Stimulated activated CD8-positive, alpha-beta memory T cell treated with anti-CD3 and anti-CD28 coated beads, Interleukin-2, amount 100 ng/mL, for 48 hours (primary cell): ENCODE measurements around the gene RSBN1L.
"Not testable (repeated sequence)": the region's sequence is repeated elsewhere in the genome, so short reads cannot be mapped to it uniquely, and the experiment has no call there.

ENCODE experiments used
- DNase-seq, 2 donors: peaks; one replicate each; pipeline ENCODE4 v3.0.0-alpha.2; 2020; ENCODE audit warnings: low read depth in 2 of 2

The RSBN1L gene

DNA sequence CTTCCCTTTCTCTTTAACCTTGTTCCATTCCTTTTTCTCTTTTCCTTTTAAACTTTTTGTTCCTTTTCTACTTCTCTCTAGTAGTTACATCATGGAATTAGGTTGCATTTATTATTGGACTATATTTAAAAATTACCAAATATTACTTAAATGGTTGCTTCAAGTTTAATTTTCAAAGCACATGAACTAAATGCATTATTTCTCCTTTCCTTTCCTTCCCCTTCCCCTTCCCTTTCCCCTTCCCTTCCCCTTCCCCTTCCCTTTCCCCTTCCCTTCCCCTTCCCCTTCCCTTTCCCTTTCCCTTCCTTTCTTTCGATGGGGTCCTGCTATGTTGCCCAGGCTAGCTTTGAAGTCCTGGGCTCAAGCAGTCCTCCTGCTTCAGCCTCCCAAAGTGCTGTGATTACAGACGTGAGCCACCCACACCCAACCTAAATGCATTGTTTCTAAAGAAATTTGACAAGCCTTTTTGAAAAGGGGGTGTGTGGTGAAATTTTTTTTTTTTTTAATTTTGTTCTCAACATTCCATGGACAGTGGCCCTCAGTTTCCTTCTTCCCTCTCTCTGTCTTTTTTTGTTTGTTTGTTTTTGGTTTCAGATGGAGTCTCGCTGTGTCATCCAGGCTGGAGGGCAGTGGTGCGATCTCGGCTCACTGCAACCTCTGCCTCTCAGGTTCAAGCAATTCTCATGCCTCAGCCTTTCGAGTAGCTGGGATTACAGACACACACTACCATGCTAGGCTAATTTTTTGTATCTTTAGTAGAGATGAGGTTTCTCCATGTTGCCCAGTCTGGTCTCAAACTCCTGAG, 70.7 kb downstream of the RSBN1L start:
- no peak for DNase-seq

- no peak for DNase-seq
These were observed 74.1 kb downstream of the RSBN1L start for GRCh38 chr7:77770316-77770715.

- DNase-seq, result no peak
These were observed 75.6 kb downstream of the RSBN1L start for GRCh38 chr7:77771901-77772300.

- no peak for DNase-seq
These were observed 82.3 kb downstream of the RSBN1L start for GRCh38 chr7:77778535-77778934.

DNA sequence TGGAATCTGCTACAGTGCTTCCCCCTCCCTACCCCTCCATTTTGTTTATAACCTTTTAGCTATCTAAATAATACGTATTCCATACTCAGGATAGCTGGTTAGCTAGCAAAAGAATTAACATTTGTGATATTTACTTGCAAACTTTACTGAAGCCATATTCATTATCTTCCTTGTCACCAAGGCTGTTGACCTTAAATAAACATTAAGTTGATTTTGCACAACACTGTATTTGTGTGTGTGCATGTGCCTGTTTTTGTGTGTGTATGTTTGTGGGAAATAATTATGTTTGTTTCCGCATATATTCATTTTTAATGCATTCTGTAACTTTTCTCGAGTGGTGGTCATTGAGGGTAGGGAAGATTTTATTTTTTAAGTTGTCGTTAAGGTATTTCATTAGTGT, 86.1 kb downstream of the RSBN1L start:
- DNase-seq, result no peak

GRCh38 chr7:77783111-77783510, 86.9 kb downstream of the RSBN1L start:
- no peak for DNase-seq

DNA sequence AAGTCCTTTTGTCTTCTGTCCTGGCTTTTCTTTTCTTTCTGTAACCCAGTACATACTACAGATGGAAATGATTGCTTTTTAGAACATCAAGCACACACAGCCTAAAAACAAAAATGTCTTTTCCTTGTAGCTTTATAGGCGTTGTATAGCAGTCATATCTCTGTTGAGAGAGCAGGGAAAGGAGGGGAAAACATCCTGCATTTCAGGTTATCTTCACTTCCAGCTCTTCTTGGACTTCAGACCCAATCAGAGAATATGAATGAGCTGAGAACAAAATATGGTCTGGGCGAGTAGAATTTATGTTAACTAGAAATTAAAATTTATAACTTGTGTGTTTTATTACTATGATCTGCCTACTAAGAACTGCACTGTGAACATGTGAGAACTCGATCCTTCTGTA, 87.3 kb downstream of the RSBN1L start:
- DNase-seq, result no peak

DNA sequence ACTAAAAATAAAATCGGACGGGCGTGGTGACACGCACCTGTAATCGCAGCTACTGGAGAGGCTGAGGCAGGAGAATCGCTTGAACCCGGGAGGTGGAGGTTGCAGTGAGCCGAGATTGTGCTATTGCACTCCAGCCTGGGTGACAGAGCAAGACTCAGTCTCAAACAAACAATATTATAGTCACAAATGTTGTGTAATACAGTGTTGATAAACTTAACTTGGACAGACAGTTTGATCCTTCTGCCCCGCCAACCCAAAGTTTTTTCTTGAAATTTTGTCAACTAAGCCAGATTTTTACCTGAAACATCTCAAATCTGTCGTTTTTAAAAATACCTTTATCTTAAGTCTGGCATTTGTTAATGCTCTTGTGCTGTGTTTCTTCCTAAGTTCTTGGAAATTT, 88.2 kb downstream of the RSBN1L start:
- DNase-seq, result not testable (repeated sequence)

DNA sequence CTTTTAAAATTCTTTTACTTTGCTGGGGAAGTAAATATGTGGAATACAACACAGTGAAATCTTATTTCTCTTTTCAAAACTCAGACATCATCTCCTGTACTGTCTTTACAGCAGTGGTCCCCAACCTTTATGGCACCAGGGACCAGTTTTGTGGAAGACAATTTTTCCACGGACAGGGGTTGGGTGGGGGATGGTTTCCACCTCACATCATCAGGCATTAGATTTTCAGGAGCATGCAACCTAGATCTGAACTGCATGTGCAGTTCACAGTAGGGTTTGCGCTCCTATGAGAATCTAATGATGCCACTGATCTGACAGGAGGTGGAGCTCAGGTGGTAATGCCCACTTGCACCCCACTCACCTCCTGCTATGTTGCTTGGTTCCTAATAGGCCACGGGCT, 89.8 kb downstream of the RSBN1L start:
- no peak for DNase-seq

- DNase-seq, result no peak
These were observed 90.5 kb downstream of the RSBN1L start for GRCh38 chr7:77786741-77787140.

GRCh38 chr7:77788327-77788902, 92.2 kb downstream of the RSBN1L start:
- no peak for DNase-seq

DNA sequence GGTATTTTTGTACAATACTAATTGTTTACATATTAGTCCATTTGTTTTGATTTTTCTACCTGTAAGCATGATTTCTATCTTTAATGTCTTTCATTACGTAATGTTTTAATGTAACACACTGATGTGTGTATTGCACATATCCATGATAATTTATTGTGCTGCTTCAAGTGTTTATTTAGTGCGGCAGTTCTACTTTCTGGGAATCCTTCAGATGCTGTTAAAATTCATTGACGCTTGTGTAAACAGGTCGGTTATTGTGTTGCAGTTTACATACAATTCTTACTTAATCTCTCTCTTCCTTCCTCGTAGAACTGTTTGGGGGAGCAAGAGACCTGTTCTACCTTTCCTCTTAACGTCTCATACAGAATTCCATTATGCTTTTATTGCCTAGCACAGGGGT, 95.1 kb downstream of the RSBN1L start:
- DNase-seq, result no peak

DNA sequence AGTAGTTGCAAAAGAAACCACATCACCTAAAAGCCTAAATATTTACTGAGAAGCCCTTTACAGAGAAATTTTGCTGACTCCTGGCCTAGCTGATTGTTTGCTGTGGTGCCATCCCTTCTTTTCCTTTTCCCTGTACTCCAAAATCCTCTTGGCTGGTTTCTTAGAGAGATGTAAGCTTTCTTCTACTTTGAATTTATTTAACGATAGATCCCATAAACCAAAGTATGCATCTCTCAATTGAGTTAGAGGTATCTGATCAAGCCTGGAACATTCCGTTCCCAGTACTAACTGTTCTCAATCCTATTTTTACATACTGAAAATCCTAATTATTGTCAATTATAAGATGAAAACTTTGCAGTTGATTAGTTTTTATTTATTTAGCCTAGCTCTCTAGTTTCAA, 95.7 kb downstream of the RSBN1L start:
- no peak for DNase-seq

DNA sequence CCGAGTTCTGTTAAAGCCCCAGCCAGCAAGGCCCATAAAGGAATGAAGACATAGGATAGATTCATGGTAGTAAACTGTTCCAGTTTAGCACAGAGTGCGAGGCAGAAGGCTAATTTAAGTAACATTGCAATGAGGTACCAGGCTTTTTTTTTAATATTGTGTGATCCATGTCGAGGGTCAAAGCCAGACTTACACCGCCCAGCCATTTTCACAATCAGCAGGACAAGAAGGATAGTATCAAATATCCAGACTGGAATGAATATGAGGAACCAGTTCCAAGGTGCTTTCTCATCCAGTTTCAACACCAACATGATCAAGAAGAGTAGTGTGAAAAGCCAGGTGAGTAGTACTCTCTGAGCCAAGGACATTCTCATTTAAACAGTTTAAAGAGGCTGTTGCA, 97.7 kb downstream of the RSBN1L start:
- DNase-seq, result no peak

- no peak for DNase-seq
These were observed 99.8 kb downstream of the RSBN1L start for GRCh38 chr7:77796109-77796508.

DNA sequence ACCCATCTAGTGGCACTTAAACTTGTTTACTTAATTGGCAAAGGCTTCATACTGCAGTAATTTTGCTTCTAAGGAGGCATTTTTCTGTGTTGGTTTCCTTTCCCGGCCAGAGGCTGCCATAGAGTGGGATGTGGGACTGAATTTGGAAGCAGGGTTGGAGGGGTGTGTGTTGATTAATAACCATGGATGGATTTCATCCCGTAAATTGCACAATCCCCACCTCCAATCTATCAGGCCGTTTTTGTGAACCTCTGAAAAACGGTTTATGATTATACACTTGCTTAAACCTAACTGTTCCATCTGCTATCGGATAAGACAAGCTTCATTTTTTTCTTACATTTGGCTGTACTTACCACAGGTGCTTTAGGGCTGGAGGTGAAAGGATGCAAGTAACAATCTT, 100.7 kb downstream of the RSBN1L start:
- no peak for DNase-seq

DNA sequence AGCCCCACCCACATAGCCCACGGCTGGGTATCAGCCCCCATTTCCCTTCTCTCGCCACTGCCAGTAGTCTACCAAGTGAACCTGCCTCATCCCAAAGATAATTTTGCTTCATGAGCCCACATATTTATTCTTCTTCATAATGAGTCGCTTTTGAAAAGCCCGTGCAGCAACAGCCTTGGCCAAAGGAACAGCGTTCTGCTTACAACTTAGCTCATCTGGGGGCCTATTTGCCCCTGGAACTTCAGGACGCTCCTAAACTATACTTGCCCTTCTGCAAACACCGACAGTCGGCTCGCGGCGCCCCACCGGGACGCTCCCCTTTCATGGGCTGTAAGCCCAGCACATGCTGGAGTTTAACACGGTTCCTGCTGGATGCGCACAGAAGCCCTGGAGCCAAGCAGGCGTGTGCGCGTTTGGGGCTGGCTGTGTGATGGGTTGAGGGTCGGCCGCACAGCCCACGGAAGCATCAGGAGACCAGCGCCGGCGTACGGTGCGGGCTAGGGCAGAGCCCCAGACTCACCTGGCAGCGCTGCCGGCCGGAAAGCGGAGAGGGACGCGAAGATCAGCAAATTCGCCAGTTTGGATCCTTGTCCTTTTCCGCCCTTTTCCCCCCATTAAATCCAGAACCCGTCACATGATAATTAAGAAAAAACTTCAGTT, 101.6 kb downstream of the RSBN1L start:
- peak in 1 of 2 donors; percentile 20 for DNase-seq

GRCh38 chr7:77798394-77799077, 102.3 kb downstream of the RSBN1L start, which contains the start of the genes PHTF2 and TMEM60:
Gene PHTF2, plus strand, starts transcription at chr7:77798773.
Gene TMEM60, minus strand, starts transcription at chr7:77798434. Its CDS starts 4,061 bp downstream, at chr7:77794373.
- DNase-seq, result peak; percentile 83 to 91

- no peak for DNase-seq
These were observed 103.1 kb downstream of the RSBN1L start for GRCh38 chr7:77799078-77799964.

DNA sequence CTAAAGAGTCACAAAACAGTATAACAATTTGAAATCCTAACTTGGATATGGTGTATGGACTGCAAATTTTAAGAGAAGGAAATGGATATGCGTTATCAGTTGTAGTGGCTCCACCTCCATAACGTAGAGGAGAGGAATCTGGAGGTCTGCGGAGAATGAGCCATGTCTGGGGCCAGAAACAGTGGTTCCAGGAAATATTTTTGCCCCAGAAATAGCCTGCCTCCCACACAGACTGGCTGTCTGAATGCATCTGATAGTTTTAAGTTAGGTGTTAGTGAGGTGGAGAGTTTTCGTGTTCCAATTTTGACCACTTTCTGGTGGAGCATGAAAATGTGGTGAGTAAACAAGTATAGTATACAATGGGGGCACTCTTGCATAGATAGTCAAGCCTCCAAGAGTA, 103.9 kb downstream of the RSBN1L start:
- no peak for DNase-seq

- DNase-seq, result no peak
These were observed 104.5 kb downstream of the RSBN1L start for GRCh38 chr7:77800730-77801129.
